H1 (cell line): ENCODE data around the gene CENPA. TPM values are rescaled to one million over a fixed set of nuclear protein-coding genes. Genes with fewer than 3 reads are reported as not detected.

ENCODE experiments used
- CTCF ChIA-PET: fragments of 300-600 bp; sonication (Branson Sonifier 250); formaldehyde crosslinking; loops from one replicate; lab custom pipeline; 2021; ENCODE audit not compliant: partially characterized antibody; lab: Charles Lee
- POLR2A ChIA-PET: fragments of 300-600 bp; sonication (Branson Sonifier 250); formaldehyde crosslinking; loops from one replicate; lab custom pipeline; 2021; ENCODE audit warnings: inconsistent platforms; ENCODE audit not compliant: partially characterized antibody; lab: Charles Lee
- DNase-seq, 2 experiments: peaks; one replicate each; pipeline versions ENCODE4 v3.0.0 to v3.0.0-alpha.2; 2010 to 2022; ENCODE audit warnings: low spot score in 2 of 2, low read depth in 1 of 2, mixed read lengths in 1 of 2
- FAIRE-seq: peaks from 2 replicates; lab custom pipeline; 2011; peaks lifted over from hg19 to GRCh38; lab: Jason Lieb, UNC
- H2AFZ ChIP-seq: 2 replicates; pipeline ENCODE4 v1.8.1; 2012; ENCODE audit warnings: low read length, inconsistent platforms
- H2AK5ac ChIP-seq: 2 replicates; pipeline ENCODE4 v1.6.1; 2013; ENCODE audit warnings: low read depth, low read length
- H2BK120ac ChIP-seq: replicated peaks from 2 replicates; pipeline ENCODE3; 2013; ENCODE audit warnings: low read depth, low read length, inconsistent platforms
- H2BK12ac ChIP-seq: 2 replicates; pipeline ENCODE4 v1.6.1; 2013; ENCODE audit warnings: low read depth, low read length
- H2BK15ac ChIP-seq: 2 replicates; pipeline ENCODE4 v1.6.1; 2013; ENCODE audit warnings: low read length
- H2BK20ac ChIP-seq: 2 replicates; pipeline ENCODE4 v1.6.1; 2013; ENCODE audit warnings: low read length
- H2BK5ac ChIP-seq: 2 replicates; pipeline ENCODE4 v1.6.1; 2013; ENCODE audit warnings: low read depth, low read length
- H3K14ac ChIP-seq: 2 replicates; pipeline ENCODE4 v1.6.1; 2013; ENCODE audit warnings: inconsistent platforms; ENCODE audit not compliant: insufficient read length
- H3K18ac ChIP-seq: 2 replicates; pipeline ENCODE4 v1.6.1; 2013; ENCODE audit warnings: low read length; ENCODE audit errors: extremely low read depth
- H3K23ac ChIP-seq: 2 replicates; pipeline ENCODE4 v1.6.1; 2013; ENCODE audit warnings: inconsistent platforms; ENCODE audit not compliant: insufficient read length
- H3K23me2 ChIP-seq: 2 replicates; pipeline ENCODE4 v1.6.1; 2013; ENCODE audit warnings: low read depth, low read length
- H3K27ac ChIP-seq: 2 replicates; pipeline ENCODE4 v1.6.1; 2011; ENCODE audit warnings: low read depth, low read length, inconsistent platforms
- H3K27me3 ChIP-seq, 4 experiments: replicated peaks in 1 of 4; 1 replicate in 1 of 4; 2 replicates in 3 of 4; pipeline versions ENCODE4 v1.6.1 to v1.8.1; 2011 to 2013; ENCODE audit warnings: low read length in 3 of 4, mild to moderate bottlenecking in 3 of 4, inconsistent platforms in 2 of 4, mixed read lengths in 2 of 4, moderate library complexity in 1 of 4; ENCODE audit not compliant: control insufficient read depth in 3 of 4, insufficient read depth in 3 of 4; ENCODE audit errors: extremely low read depth in 1 of 4
- H3K36me3 ChIP-seq, 4 experiments: 2 replicates each; pipeline versions ENCODE4 v1.6.1 to v1.8.1; 2011 to 2013; ENCODE audit warnings: mild to moderate bottlenecking in 4 of 4, low read length in 3 of 4, moderate library complexity in 2 of 4, control low read depth in 1 of 4, inconsistent platforms in 1 of 4; ENCODE audit not compliant: insufficient read depth in 4 of 4, control insufficient read depth in 2 of 4
- H3K4ac ChIP-seq: replicated peaks from 2 replicates; pipeline ENCODE3; 2013; ENCODE audit warnings: low read length, low read depth, mixed read lengths, inconsistent platforms; ENCODE audit not compliant: insufficient read length
- H3K4me1 ChIP-seq, 4 experiments: replicated peaks in 1 of 4; 1 replicate in 1 of 4; 2 replicates in 3 of 4; pipeline versions ENCODE4 v1.6.1 to v1.8.1; 2011 to 2013; ENCODE audit warnings: low read length in 3 of 4, inconsistent platforms in 2 of 4, mixed read lengths in 1 of 4; ENCODE audit not compliant: insufficient read depth in 4 of 4, control insufficient read depth in 3 of 4
- H3K4me2 ChIP-seq, 2 experiments: 2 replicates each; pipeline versions ENCODE4 v1.6.1 to v1.8.1; 2011 to 2013; ENCODE audit warnings: low read depth in 2 of 2, low read length in 2 of 2, control low read depth in 1 of 2, inconsistent platforms in 1 of 2, mild to moderate bottlenecking in 1 of 2; ENCODE audit not compliant: insufficient read depth in 1 of 2
- H3K4me3 ChIP-seq, 4 experiments: fragments of 200-600, 300-600 bp in 1 of 4; sonication (generic), shearing (Covaris generic), sonication (Bioruptor Twin) in 1 of 4; 2 replicates each; pipeline versions ENCODE4 v1.5.1 to v1.8.1; 2011 to 2016; ENCODE audit warnings: low read length in 4 of 4, low read depth in 3 of 4, control low read depth in 2 of 4, inconsistent platforms in 2 of 4, mild to moderate bottlenecking in 2 of 4, mixed read lengths in 1 of 4, moderate library complexity in 1 of 4; ENCODE audit not compliant: insufficient read depth in 2 of 4; ENCODE audit errors: extremely low read depth in 1 of 4
- H3K56ac ChIP-seq: replicated peaks from 2 replicates; pipeline ENCODE3; 2013; ENCODE audit warnings: low read depth, mild to moderate bottlenecking, mixed read lengths, low read length, inconsistent platforms; ENCODE audit not compliant: insufficient read length
- H3K79me1 ChIP-seq: 2 replicates; pipeline ENCODE4 v1.6.1; 2013; ENCODE audit warnings: low read depth, low read length, control low read depth
- H3K79me2 ChIP-seq, 2 experiments: 2 replicates each; pipeline versions ENCODE4 v1.6.1 to v1.8.1; 2012 to 2013; ENCODE audit warnings: low read length in 2 of 2, mild to moderate bottlenecking in 2 of 2, inconsistent platforms in 1 of 2; ENCODE audit not compliant: insufficient read depth in 2 of 2, control insufficient read depth in 1 of 2
- H3K9ac ChIP-seq, 4 experiments: replicated peaks in 1 of 4; 1 replicate in 1 of 4; 2 replicates in 3 of 4; pipeline versions ENCODE4 v1.6.1 to v1.8.1; 2011 to 2013; ENCODE audit warnings: low read depth in 3 of 4, low read length in 3 of 4, control low read depth in 2 of 4, mild to moderate bottlenecking in 2 of 4, moderate library complexity in 2 of 4, inconsistent platforms in 1 of 4; ENCODE audit errors: extremely low read depth in 1 of 4
- H3K9me3 ChIP-seq, 2 experiments: 2 replicates each; pipeline versions ENCODE4 v1.6.1 to v1.8.1; 2012 to 2013; ENCODE audit warnings: mild to moderate bottlenecking in 2 of 2, moderate library complexity in 2 of 2, control low read depth in 1 of 2, inconsistent platforms in 1 of 2, low read depth in 1 of 2, low read length in 1 of 2, mixed read lengths in 1 of 2; ENCODE audit not compliant: insufficient read depth in 2 of 2
- H4K20me1 ChIP-seq, 2 experiments: replicated peaks in 1 of 2; 2 replicates each; pipeline versions ENCODE3 to v1.8.1; 2011 to 2013; ENCODE audit warnings: inconsistent platforms in 2 of 2, low read length in 2 of 2, mild to moderate bottlenecking in 1 of 2; ENCODE audit not compliant: insufficient read depth in 2 of 2, control insufficient read depth in 1 of 2
- H4K5ac ChIP-seq: 2 replicates; pipeline ENCODE4 v1.6.1; 2013; ENCODE audit warnings: low read length, low read depth, mixed read lengths, inconsistent platforms; ENCODE audit not compliant: insufficient read length
- H4K8ac ChIP-seq: 2 replicates; pipeline ENCODE4 v1.8.0; 2013; ENCODE audit warnings: mild to moderate bottlenecking, moderate library complexity, low read length, inconsistent platforms; ENCODE audit not compliant: insufficient read depth; ENCODE audit errors: extremely low read depth
- H4K91ac ChIP-seq: replicated peaks from 2 replicates; pipeline ENCODE3; 2013; ENCODE audit warnings: low read length, mixed read lengths, inconsistent platforms; ENCODE audit not compliant: insufficient read length
- BACH1 ChIP-seq: IDR thresholded peaks from 2 replicates; pipeline ENCODE4 v1.6.1; 2012; ENCODE audit warnings: low read length, improper control_type of control experiment
- BCL11A ChIP-seq, 2 experiments: IDR thresholded peaks; one replicate each; pipeline ENCODE4 v1.6.1; 2011; ENCODE audit warnings: low read depth in 2 of 2, low read length in 2 of 2, mild to moderate bottlenecking in 2 of 2
- CHD1 ChIP-seq: IDR thresholded peaks from 2 replicates; pipeline ENCODE4 v1.6.1; 2012; ENCODE audit warnings: low read depth, low read length, improper control_type of control experiment
- EGR1 ChIP-seq: IDR thresholded peaks from 2 replicates; pipeline ENCODE4 v1.6.1; 2011; ENCODE audit warnings: low read depth, low read length, borderline replicate concordance
- GTF2F1 ChIP-seq: IDR thresholded peaks from 2 replicates; pipeline ENCODE4 v1.6.1; 2012; ENCODE audit warnings: low read depth, low read length, improper control_type of control experiment, borderline replicate concordance
- PHF8 ChIP-seq: fragments of 200-600 bp; sonication (generic); conservative IDR thresholded peaks from 2 replicates; pipeline ENCODE4 v1.7.1; 2012; ENCODE audit warnings: low read depth, mild to moderate bottlenecking, inconsistent platforms, low read length, moderate library complexity
- POLR2AphosphoS5 ChIP-seq: IDR thresholded peaks from 2 replicates; pipeline ENCODE4 v1.6.1; 2011; ENCODE audit warnings: low read depth, low read length
- RFX5 ChIP-seq: IDR thresholded peaks from 2 replicates; pipeline ENCODE4 v1.6.1; 2011; ENCODE audit warnings: low read depth, low read length, improper control_type of control experiment, borderline replicate concordance
- RNF2 ChIP-seq: fragments of 200-900, 300-1000 bp; sonication (generic); IDR thresholded peaks from 2 replicates; pipeline ENCODE4 v1.7.1; 2016; ENCODE audit warnings: borderline replicate concordance, low read depth, mild to moderate bottlenecking, antibody characterized with exemption, low read length; ENCODE audit not compliant: poor library complexity, severe bottlenecking; ENCODE audit errors: missing control alignments
- SIN3A ChIP-seq, 2 experiments: IDR thresholded peaks in 1 of 2; conservative IDR thresholded peaks in 1 of 2; 2 replicates each; pipeline ENCODE4 v1.6.1; 2011 to 2012; ENCODE audit warnings: low read length in 2 of 2, improper control_type of control experiment in 1 of 2, low read depth in 1 of 2, mild to moderate bottlenecking in 1 of 2
- SUZ12 ChIP-seq: fragments of 200-600 bp; sonication (generic); IDR thresholded peaks from 2 replicates; pipeline ENCODE4 v1.6.1; 2012; ENCODE audit warnings: mild to moderate bottlenecking, inconsistent platforms, low read length, moderate library complexity, mixed read lengths
- TCF12 ChIP-seq: IDR thresholded peaks from 2 replicates; pipeline ENCODE4 v1.6.1; 2011; ENCODE audit warnings: low read depth, mild to moderate bottlenecking, low read length
- WGBS, 2 experiments: shearing (Covaris generic) in 1 of 2; methylation state at CpG; one replicate each; pipeline versions ENCODE4 v1.1.6 to v1.1.7; 2013 to 2015; ENCODE audit warnings: low lambda C conversion rate in 2 of 2, mixed read lengths in 2 of 2, inconsistent platforms in 1 of 2, low coverage in 1 of 2, missing lambda C conversion rate in 1 of 2; ENCODE audit not compliant: insufficient replicate concordance in 2 of 2, insufficient coverage in 1 of 2, insufficient read length in 1 of 2; ENCODE audit errors: extremely low coverage in 1 of 2, missing lambda C conversion rate in 1 of 2; 5-methylcytosine and 5-hydroxymethylcytosine counted together
- polyA plus RNA-seq, 7 experiments: library from polyadenylated mRNA; depleted of rRNA in 3 of 7; stranded (reverse) in 5 of 7; unstranded in 2 of 7; fragments of >200 nt in 5 of 7; fragments of 200-250 nt in 2 of 7; gene quantifications; 1 replicate in 5 of 7; 2 replicates in 1 of 7; 4 replicates in 1 of 7; pipeline versions ENCODE4 v1.2.1 to v1.2.3, GENCODE V29; 2011 to 2013; ENCODE audit warnings: missing spikeins in 2 of 7, mixed read lengths in 2 of 7
- total RNA-seq: library from RNA; stranded (reverse); fragmentation: NEBNext Ultra II Directional; extraction: Animal tissue kit (Norgen Biotek cat#: 25700); gene quantifications from 2 replicates; pipeline ENCODE4 v1.2.1, GENCODE V29; 2021

Gene CENPA
- total and polyA plus RNA-seq, 2 of the 8 experiments (the other 6 are each of a cell fraction or from before 2014, with no cell fraction given): 19.4 to 30.9 TPM

GRCh38 chr2:26820932-26821331 lies 35.1 kb downstream of the CENPA start:
- Histone ChIP-seq H3K23ac (no peak overlapping the region), H3K79me2 (no peaks in the 10 kb centered on the region), H3K23me2 (no peaks in the 10 kb centered on the region), H3K56ac (no peak overlapping the region), H3K18ac (no peak overlapping the region), H4K91ac (no peak overlapping the region), H2BK120ac (no peak overlapping the region), H4K5ac (no peak overlapping the region), H3K4me2 (no peak overlapping the region), H3K9me3 (no peaks in the 10 kb centered on the region), H2BK20ac (no peak overlapping the region), H3K4ac (no peak overlapping the region), H4K20me1 (no peaks in the 10 kb centered on the region), H3K27me3 (0 out of 7 replicates have a peak, but pooled peaks cover 0 to 3% (median 0%) of the 10 kb centered on the region in 4 experiments), H4K8ac (no peak overlapping the region), H3K36me3 (no peaks in the 10 kb centered on the region), H3K9ac (no peak overlapping the region), H2AK5ac (no peak overlapping the region), H3K14ac (no peak overlapping the region), H3K4me3 (no peak overlapping the region), H3K79me1 (no peaks in the 10 kb centered on the region), H3K4me1 (0 out of 7 replicates have a peak, but pooled peaks cover 0 to 2% (median 0%) of the 10 kb centered on the region in 4 experiments), H2AFZ (no peak overlapping the region), H2BK15ac (no peak overlapping the region), H3K27ac (no peak overlapping the region), H2BK12ac (no peak overlapping the region), H2BK5ac (no peak overlapping the region)
- ChIA-PET POLR2A (no interaction called here), CTCF (interaction anchor here (0.6 to 2.0 kb wide), 2 partner anchors 37 to 122 kb away, joined by 4 to 5 read pairs; no protein-coding TSS in a partner anchor)
- TF ChIP-seq EGR1: no peak
- TF ChIP-seq CHD1: no peak
- no peak for TF ChIP-seq RNF2
- no peak for TF ChIP-seq TCF12
- TF ChIP-seq BACH1: no peak
- TF ChIP-seq SUZ12: no peak
- TF ChIP-seq RFX5: no peak
- TF ChIP-seq BCL11A (IDR thresholded peaks at IDR 0.05; ENCODE audit: low read depth in 2 of 2, low read length in 2 of 2): no peak
- TF ChIP-seq POLR2AphosphoS5: no peak
- TF ChIP-seq GTF2F1: no peak
- no peak for TF ChIP-seq PHF8
- no peak for TF ChIP-seq SIN3A (conservative IDR thresholded peaks at IDR 0.05 in 1 of 2, IDR thresholded peaks at IDR 0.05 in 1 of 2; ENCODE audit: low read depth in 1 of 2, low read length in 2 of 2)
- WGBS, 2 experiments: 89% methylated on average over 7 of the region's 7 CpGs; no CpG with 5 or more reads in 1 of the 2 experiments
- DNase-seq (no peak), FAIRE-seq (no peak)
